ENCODE data around the gene FAM131A. TPM values are rescaled to one million over a fixed set of nuclear protein-coding genes. Genes with fewer than 3 reads are reported as not detected.

FAM131A gene
- total and polyA plus RNA-seq, 9 of the 15 experiments (the other 6 are each of a cell fraction or from before 2014, with no cell fraction given): 0.48 to 11.1 (median 4.3) TPM

DNA sequence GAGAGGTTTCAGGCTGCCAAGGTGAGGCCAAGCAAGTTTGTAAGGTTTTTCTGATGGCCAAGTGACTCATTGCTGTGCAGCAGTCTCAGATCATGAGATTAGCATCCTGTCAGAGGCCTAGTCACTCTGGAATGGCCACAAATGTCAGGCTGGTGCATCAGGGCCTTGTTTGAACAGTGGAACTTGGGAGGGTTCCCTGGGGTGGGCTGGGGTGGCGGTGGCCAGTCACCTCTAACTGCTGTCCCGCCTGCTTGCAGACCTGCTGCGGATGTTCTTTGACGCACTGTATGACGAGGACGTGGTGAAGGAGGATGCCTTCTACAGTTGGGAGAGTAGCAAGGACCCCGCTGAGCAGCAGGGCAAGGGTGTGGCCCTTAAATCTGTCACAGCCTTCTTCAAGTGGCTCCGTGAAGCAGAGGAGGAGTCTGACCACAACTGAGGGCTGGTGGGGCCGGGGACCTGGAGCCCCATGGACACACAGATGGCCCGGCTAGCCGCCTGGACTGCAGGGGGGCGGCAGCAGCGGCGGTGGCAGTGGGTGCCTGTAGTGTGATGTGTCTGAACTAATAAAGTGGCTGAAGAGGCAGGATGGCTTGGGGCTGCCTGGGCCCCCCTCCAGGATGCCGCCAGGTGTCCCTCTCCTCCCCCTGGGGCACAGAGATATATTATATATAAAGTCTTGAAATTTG is 2.8 kb upstream of the FAM131A start (continued):
- TF ChIP-seq, protein P1, sequence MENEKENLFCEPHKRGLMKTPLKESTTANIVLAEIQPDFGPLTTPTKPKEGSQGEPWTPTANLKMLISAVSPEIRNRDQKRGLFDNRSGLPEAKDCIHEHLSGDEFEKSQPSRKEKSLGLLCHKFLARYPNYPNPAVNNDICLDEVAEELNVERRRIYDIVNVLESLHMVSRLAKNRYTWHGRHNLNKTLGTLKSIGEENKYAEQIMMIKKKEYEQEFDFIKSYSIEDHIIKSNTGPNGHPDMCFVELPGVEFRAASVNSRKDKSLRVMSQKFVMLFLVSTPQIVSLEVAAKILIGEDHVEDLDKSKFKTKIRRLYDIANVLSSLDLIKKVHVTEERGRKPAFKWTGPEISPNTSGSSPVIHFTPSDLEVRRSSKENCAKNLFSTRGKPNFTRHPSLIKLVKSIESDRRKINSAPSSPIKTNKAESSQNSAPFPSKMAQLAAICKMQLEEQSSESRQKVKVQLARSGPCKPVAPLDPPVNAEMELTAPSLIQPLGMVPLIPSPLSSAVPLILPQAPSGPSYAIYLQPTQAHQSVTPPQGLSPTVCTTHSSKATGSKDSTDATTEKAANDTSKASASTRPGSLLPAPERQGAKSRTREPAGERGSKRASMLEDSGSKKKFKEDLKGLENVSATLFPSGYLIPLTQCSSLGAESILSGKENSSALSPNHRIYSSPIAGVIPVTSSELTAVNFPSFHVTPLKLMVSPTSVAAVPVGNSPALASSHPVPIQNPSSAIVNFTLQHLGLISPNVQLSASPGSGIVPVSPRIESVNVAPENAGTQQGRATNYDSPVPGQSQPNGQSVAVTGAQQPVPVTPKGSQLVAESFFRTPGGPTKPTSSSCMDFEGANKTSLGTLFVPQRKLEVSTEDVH (IDR thresholded peaks at IDR 0.05; ENCODE audit: low read depth, partially characterized antibody): no peak
- no peak for TF ChIP-seq MTF1 (CRISPR knock-in tag; IDR thresholded peaks at IDR 0.05; ENCODE audit: borderline replicate concordance)
- TF ChIP-seq ARID1B (IDR thresholded peaks at IDR 0.05): peak; percentile 75
- TF ChIP-seq CBFA2T3 (IDR thresholded peaks at IDR 0.05): peak; percentile 20; the same call in 1 of the 2 replicates
- no peak for TF ChIP-seq ZKSCAN8 (CRISPR knock-in tag; IDR thresholded peaks at IDR 0.05)
- TF ChIP-seq MTA3 (IDR thresholded peaks at IDR 0.05; ENCODE audit: borderline replicate concordance): peak; percentile 43; the same call in 1 of the 2 replicates
- TF ChIP-seq, protein P2, sequence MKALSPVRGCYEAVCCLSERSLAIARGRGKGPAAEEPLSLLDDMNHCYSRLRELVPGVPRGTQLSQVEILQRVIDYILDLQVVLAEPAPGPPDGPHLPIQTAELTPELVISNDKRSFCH (CRISPR knock-in tag; IDR thresholded peaks at IDR 0.05): no peak
- TF ChIP-seq, protein P2 (tag; IDR thresholded peaks at IDR 0.05): no peak
- no peak for TF ChIP-seq ELF1 (tag; IDR thresholded peaks at IDR 0.05)
- peak; percentile 79 for TF ChIP-seq SMARCE1 (IDR thresholded peaks at IDR 0.05)
- no peak for TF ChIP-seq CHD2 (IDR thresholded peaks at IDR 0.05; ENCODE audit: low read depth, low read length)
- peak; percentile 93 for TF ChIP-seq FOSL1 (tag; conservative IDR thresholded peaks at IDR 0.05)
- no peak for TF ChIP-seq BMI1 (IDR thresholded peaks at IDR 0.05; ENCODE audit: low read length)
- no peak for TF ChIP-seq HNRNPLL (IDR thresholded peaks at IDR 0.05; ENCODE audit: low read depth, low read length, poor library complexity, severe bottlenecking)
- peak in 1 of 2 experiments; percentile 58; a peak in 1 of 4 replicates for TF ChIP-seq RCOR1 (IDR thresholded peaks at IDR 0.05; ENCODE audit: borderline replicate concordance in 1 of 2, low read depth in 2 of 2, low read length in 2 of 2)
- no peak for TF ChIP-seq ETV6 (IDR thresholded peaks at IDR 0.05; ENCODE audit: borderline replicate concordance in 1 of 2, low read depth in 2 of 2, low read length in 1 of 2)
- TF ChIP-seq ETV6 (CRISPR knock-in tag; IDR thresholded peaks at IDR 0.05; ENCODE audit: borderline replicate concordance): no peak
- no peak for TF ChIP-seq TCF7L2 (IDR thresholded peaks at IDR 0.05; ENCODE audit: low read depth, low read length)
- no peak for TF ChIP-seq FOXA1 (IDR thresholded peaks at IDR 0.05; ENCODE audit: borderline replicate concordance)
- TF ChIP-seq SOX6 (IDR thresholded peaks at IDR 0.05): no peak
- TF ChIP-seq, protein P3, sequence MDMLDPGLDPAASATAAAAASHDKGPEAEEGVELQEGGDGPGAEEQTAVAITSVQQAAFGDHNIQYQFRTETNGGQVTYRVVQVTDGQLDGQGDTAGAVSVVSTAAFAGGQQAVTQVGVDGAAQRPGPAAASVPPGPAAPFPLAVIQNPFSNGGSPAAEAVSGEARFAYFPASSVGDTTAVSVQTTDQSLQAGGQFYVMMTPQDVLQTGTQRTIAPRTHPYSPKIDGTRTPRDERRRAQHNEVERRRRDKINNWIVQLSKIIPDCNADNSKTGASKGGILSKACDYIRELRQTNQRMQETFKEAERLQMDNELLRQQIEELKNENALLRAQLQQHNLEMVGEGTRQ (CRISPR knock-in tag; IDR thresholded peaks at IDR 0.05): no peak
- TF ChIP-seq SRSF3 (IDR thresholded peaks at IDR 0.05; ENCODE audit: insufficient read depth, low read length): no peak
- TF ChIP-seq HDAC2 (IDR thresholded peaks at IDR 0.05): 0 out of 2 replicates have a peak, but pooled peaks have one; percentile 29
- peak; percentile 83 for TF ChIP-seq DPF2 (IDR thresholded peaks at IDR 0.05)
- TF ChIP-seq ZNF274 (IDR thresholded peaks at IDR 0.05; ENCODE audit: borderline replicate concordance, low read depth, low read length): no peak
- TF ChIP-seq CCNT2 (IDR thresholded peaks at IDR 0.05; ENCODE audit: borderline replicate concordance, extremely low read depth, insufficient read length, low read depth, low read length): no peak
- peak; percentile 35 for TF ChIP-seq TEAD4 (IDR thresholded peaks at IDR 0.05; ENCODE audit: low read length)
- no peak for TF ChIP-seq TEAD4 (CRISPR knock-in tag; IDR thresholded peaks at IDR 0.05; ENCODE audit: borderline replicate concordance)
